Rectal smooth muscle tissue (tissue), 1 donor: ENCODE data around the gene ANKRD9.
A peak's percentile ranks its signal among the peaks of the same experiment; 100 is the strongest.

Experiments
- H3K27ac ChIP-seq: one replicate; pipeline ENCODE4 v1.7.0; 2013; ENCODE audit warnings: low read depth, low read length, inconsistent platforms
- H3K27me3 ChIP-seq: one replicate; pipeline ENCODE4 v1.7.0; 2013; ENCODE audit warnings: low read length; ENCODE audit not compliant: control insufficient read depth, insufficient read depth
- H3K36me3 ChIP-seq: one replicate; pipeline ENCODE4 v1.7.0; 2013; ENCODE audit warnings: low read length; ENCODE audit not compliant: control insufficient read depth, insufficient read depth
- H3K4me1 ChIP-seq: one replicate; pipeline ENCODE4 v1.7.0; 2013; ENCODE audit warnings: low read length; ENCODE audit not compliant: control insufficient read depth, insufficient read depth
- H3K4me3 ChIP-seq: one replicate; pipeline ENCODE4 v1.7.0; 2013; ENCODE audit warnings: low read length
- H3K9ac ChIP-seq: one replicate; pipeline ENCODE4 v1.7.0; 2013; ENCODE audit warnings: low read length

ANKRD9 gene

DNA sequence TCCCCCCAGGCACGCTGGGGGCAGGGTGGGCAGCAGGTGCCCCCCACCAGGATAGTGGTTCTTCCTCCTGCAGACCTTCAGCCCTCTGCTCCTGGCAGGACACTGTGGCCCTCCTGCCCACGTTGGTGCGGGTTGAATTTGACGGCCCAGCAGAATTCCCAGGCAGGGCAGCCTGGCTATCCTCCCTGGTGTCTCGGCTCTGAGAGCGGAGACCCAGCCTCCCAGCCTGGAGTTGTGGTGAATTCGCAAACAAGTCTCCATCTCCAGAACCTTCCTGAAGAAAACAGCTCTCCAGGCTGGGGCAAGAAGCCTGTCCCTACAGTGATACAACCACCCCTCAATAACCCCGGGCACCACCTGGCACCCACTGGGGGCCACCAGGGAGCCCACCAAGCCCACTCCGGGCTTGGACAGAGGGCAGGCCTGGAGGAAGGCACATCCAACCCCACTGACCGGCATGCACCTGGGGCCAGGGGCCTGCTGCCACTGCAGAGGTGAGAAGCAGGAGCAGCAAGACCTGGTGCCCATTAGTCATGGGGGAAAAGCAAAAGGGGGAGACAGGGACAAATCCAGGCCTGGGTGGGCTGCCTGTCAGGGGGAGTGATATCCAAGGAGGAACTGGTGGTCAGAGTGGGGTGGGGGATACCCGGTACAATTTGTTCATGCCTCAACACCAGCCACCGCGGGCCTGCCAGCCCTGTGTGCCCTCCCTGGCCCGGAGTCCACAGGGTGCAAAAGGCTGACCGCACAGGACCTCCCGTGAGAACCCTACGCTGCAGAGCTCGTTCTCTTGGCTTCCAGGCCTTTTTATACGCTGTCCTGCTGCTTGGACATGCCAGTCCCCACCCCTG is 3.6 kb downstream of the ANKRD9 start:
- H3K27ac ChIP-seq: no peak overlapping the region
- H3K4me3 ChIP-seq: no peak overlapping the region
- peaks cover 6% of the 10 kb centered on the region for H3K4me1 ChIP-seq
- no peaks in the 10 kb centered on the region for H3K27me3 ChIP-seq
- no peak overlapping the region for H3K9ac ChIP-seq
- H3K36me3 ChIP-seq: peaks cover 5% of the 10 kb centered on the region

DNA sequence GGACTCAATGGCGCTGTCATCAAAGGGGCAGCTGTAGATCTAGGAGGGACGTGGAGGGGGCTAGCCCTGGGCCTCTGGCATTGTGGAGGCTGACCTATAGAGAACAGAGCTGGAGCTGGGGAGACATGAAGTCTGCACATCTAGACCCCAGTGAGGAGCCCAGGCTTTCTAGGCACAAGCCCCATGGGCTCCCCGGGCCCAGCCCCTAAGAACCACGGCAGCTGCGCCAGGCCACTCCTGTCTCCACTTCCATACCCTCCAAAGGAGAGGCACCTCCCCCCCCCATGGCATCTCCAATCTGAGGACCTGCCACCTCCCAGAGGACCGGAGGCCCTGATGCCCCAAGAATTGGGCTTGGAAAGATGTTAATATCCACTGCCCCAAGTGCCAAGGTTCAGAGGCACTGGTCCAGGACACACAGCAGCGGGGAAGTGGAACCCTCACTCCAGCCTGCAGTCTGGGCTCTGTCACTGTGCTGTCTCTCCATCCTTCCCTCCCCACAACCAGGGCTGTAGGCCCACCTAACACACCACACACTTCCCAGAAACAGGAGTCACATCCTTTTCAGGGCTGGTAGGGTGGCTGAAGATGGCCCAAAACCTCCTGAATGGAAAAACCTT is 4.5 kb downstream of the ANKRD9 start:
- no peaks in the 10 kb centered on the region for H3K27me3 ChIP-seq
- H3K4me1 ChIP-seq: peaks cover 12% of the 10 kb centered on the region
- H3K27ac ChIP-seq: no peak overlapping the region
- H3K4me3 ChIP-seq: no peak overlapping the region
- peaks cover 5% of the 10 kb centered on the region for H3K36me3 ChIP-seq
- no peak overlapping the region for H3K9ac ChIP-seq

DNA sequence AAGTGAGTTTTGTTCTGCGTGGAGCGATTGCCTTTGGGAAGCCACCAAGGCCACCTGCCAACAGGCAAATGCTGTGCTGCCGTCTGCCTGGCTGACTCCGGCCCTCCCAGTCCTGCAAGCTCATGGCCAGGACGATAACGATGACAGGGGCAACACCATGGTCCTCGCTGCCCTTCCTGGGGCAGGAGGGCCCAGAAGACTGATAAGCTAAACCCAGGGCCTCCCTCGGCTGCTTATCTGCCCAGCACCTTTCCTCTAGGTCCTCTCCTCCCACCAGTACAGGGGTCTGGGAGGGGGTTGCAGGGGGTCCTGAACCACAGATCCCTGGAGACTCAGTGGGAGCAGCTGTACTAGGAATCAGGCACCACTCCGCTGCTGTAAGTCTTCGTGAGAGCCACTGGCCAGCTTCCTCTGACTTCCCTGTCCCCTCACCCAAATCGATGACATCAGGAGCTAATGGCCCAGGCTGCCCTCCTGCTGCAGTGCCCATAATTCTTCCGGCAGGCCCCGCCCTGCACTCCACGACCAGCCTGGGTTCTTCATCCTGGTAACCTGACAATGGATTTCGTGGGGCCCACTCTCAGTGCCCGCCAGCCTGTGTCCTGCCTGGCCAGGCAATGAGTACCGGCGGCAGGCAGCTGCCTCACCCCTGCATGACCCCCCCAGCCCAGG is 5.1 kb downstream of the ANKRD9 start:
- Histone ChIP-seq H3K4me1 (peaks cover 16% of the 10 kb centered on the region), H3K27ac (no peak overlapping the region)

DNA sequence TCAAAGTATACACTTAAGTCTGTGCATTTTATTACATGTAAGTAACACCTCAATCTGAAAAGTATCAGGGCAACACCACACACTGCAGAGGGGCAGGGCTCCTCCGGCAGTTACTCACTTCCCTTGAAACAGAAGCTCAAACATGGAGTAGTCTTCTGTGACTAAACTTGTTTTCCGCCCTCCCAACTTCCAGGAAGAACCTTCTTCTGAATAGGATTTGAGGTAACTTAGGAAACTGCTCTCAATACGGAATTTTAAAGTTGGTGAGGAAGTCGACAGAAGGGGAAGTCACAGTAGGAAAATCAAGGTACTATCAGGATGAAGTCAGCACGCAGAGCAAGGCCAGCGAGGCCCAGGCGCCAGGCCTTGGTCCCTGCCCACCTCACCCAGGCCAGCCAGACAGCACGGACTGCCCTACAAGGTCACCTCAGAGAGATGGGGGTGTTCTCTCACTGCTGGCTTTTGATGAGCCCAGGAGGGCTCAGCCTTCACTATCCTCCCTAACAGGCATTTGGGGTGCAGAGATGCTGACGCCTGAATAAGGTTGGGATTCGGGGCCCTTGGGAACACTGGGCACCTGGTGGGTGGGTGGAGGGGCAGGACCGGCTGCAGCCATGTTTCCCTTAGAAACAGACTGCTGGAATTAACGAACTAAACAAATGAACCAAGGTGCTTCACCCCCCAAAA is 5.8 kb downstream of the ANKRD9 start:
- Histone ChIP-seq H3K9ac (no peak overlapping the region), H3K4me1 (peaks cover 19% of the 10 kb centered on the region), H3K4me3 (no peak overlapping the region), H3K27me3 (no peaks in the 10 kb centered on the region), H3K36me3 (peaks cover 5% of the 10 kb centered on the region), H3K27ac (no peak overlapping the region)

More for the DNA sequence above, 5.1 kb downstream of the ANKRD9 start:
- Histone ChIP-seq H3K9ac (no peak overlapping the region), H3K36me3 (peaks cover 5% of the 10 kb centered on the region), H3K4me3 (no peak overlapping the region), H3K27me3 (no peaks in the 10 kb centered on the region)

DNA sequence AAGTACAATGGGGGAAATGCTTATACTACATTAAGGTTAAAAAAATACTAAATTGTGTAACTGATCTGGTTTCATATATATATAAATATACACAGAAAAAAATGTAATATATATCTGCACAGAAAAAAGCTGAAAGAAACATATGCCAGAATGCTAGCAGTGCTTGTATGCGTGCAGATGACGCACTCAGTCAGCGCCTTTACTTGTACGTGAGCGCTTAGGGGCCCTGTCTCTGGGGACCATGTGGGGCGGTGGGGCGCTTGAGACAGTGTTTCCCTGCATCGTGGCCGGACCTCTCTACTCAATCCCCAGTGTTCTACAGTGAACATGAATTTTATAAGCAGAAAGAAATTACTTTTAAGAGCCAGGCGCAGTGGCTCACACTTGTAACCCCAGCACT is 7.0 kb downstream of the ANKRD9 start:
- peaks cover 16% of the 10 kb centered on the region for H3K4me1 ChIP-seq
- no peak overlapping the region for H3K27ac ChIP-seq
- no peak overlapping the region for H3K9ac ChIP-seq
- no peak overlapping the region for H3K4me3 ChIP-seq
- H3K36me3 ChIP-seq: peaks cover 8% of the 10 kb centered on the region
- H3K27me3 ChIP-seq: no peaks in the 10 kb centered on the region

DNA sequence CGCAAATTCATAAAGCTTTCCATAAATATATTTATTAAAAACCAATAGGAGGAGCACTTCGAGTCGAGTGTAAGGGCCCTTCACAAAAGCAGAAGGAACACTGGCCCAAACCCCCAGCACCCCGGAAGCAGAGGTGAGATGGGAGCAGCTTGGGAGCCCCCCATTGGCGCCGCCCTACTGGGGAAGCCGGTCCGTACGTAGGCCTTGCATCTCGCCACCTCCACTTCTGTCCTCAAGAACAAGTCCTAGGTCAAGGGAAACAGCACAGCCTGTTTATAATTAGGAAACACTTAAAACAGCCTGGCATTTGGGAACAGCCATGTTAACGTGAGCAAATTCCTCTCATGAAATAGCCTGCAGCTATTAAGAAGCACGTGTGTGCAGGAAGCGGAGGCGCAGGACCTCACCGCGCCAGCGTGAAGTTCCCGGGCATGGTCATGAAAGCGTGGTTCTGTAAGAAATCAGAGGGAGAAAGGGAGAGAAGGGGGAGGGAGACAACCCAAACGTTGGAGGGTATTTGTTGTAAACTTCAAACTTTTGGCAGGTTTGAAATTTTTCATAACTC is 7.7 kb downstream of the ANKRD9 start:
- Histone ChIP-seq H3K36me3 (peaks cover 12% of the 10 kb centered on the region), H3K27ac (no peak overlapping the region), H3K27me3 (no peaks in the 10 kb centered on the region), H3K4me3 (no peak overlapping the region), H3K9ac (no peak overlapping the region), H3K4me1 (peaks cover 16% of the 10 kb centered on the region)

DNA sequence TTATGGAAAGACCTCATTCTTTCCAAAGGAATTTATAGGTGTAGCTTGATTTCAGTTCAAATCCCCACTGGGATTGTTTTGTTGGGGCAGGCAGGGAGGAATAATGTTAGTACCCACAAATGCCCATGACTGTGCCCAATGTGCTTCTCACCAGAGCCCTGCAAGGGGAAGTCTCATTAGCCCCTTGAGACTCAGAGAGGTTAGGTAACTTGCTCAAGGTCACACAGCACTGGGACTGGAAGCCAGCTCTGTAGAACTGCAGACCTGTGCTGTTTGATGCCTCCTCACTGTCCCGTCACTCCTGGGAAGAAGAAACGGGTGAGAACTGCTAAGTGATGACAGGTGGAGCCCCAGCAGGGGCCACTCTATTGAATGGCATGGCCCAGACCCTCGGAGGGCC is 8.9 kb downstream of the ANKRD9 start:
- H3K27me3 ChIP-seq: no peaks in the 10 kb centered on the region
- H3K36me3 ChIP-seq: peaks cover 7% of the 10 kb centered on the region
- H3K4me3 ChIP-seq: no peak overlapping the region
- peak overlapping the region; percentile 83 for H3K27ac ChIP-seq
- peaks cover 16% of the 10 kb centered on the region for H3K4me1 ChIP-seq
- H3K9ac ChIP-seq: no peak overlapping the region

DNA sequence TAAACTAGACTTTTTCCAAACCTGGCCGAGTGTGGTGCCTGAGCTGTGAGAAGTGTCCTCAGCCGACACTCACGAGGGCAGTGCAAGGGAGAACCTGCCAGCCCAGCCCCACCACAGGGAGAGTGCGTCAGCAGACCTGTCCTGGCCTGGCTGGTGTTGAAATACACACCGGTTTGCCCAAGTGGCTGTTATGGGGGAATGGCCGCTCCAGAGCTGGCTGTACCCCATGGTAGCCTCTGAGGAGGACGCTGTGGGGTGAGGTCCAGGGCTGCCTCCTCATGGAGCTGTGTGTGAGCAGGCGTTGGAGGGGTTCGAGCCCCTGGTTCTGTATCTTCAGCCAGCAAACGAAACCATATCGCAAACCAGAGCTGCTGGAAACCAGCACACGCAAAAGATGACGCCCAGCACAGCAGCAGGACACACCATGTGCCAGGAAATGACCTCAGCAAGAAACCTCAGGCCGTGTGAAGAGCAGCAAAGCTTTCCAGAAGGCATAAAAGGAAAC is 9.4 kb downstream of the ANKRD9 start:
- H3K27me3 ChIP-seq: no peaks in the 10 kb centered on the region
- H3K36me3 ChIP-seq: peaks cover 7% of the 10 kb centered on the region
- H3K9ac ChIP-seq: no peak overlapping the region
- H3K4me3 ChIP-seq: no peak overlapping the region
- H3K27ac ChIP-seq: peak overlapping the region; percentile 83
- H3K4me1 ChIP-seq: peaks cover 16% of the 10 kb centered on the region

DNA sequence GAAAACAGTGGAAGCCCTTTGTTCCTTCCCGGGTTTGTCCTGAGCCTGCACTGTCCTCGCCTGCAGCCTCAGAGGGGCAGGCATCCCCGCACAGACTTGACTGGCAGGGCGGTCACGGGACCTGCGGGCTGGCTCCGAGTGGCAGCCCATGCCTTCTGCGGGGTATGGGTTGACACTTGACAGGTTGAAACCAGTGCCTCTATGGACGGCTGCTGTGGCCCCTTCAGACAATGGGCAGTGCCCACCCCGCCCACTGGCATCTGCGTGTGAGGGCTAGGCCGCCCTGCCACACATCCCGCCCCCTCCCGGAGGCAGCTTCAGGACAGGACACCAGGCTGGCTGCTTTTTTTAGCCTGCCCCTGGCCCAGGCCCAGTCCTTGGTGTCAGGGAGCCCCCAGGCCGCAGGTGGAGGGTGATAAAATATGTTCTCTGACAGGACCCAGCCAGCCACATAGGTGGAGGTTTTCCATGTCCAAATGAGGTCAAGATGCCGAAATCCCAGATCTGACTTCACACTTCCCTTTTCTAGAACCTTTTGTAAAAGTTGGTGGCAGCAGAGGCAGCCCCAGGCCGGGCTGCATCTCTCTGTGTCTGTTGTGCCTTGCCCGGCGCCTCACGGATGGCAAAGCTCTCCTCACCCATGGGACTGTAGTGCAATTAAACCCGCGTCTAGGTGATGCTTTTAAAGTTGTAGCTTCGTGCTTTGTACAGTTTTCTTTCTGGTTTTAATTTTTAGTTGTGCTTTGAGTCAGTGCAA is 10.0 kb downstream of the ANKRD9 start:
- H3K9ac ChIP-seq: no peak overlapping the region
- no peaks in the 10 kb centered on the region for H3K27me3 ChIP-seq
- H3K27ac ChIP-seq: peak overlapping the region; percentile 83
- H3K4me3 ChIP-seq: no peak overlapping the region
- H3K36me3 ChIP-seq: peaks cover 7% of the 10 kb centered on the region
- peaks cover 16% of the 10 kb centered on the region for H3K4me1 ChIP-seq

DNA sequence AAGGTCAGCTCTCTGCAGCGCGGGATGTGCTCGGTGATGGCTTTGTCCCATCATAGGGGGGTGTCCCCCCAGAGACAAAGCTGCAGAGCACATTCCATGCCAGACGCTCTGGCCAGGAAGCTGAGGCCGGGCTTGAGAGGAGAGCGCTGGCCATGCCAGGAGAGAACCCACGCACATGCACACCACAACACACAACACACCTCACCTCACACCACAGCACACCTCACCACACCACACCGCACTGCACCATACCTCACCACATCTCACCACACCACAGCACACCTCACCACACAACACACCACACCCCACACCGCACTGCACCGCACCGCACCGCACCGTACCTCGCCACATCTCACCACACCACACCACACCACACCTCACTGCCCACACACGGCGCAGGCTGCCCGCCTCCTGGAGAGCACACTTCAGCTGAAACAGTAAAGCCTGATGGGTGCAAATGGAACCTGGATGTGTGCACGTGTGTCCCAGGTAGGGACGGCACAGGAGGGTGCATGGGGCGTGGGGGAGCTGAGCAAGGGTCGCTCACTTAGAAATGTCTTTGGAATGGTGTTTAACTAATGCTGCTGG is 10.8 kb downstream of the ANKRD9 start:
- Histone ChIP-seq H3K27me3 (no peaks in the 10 kb centered on the region), H3K9ac (no peak overlapping the region), H3K4me3 (no peak overlapping the region), H3K4me1 (peaks cover 16% of the 10 kb centered on the region), H3K27ac (no peak overlapping the region), H3K36me3 (peaks cover 7% of the 10 kb centered on the region)

DNA sequence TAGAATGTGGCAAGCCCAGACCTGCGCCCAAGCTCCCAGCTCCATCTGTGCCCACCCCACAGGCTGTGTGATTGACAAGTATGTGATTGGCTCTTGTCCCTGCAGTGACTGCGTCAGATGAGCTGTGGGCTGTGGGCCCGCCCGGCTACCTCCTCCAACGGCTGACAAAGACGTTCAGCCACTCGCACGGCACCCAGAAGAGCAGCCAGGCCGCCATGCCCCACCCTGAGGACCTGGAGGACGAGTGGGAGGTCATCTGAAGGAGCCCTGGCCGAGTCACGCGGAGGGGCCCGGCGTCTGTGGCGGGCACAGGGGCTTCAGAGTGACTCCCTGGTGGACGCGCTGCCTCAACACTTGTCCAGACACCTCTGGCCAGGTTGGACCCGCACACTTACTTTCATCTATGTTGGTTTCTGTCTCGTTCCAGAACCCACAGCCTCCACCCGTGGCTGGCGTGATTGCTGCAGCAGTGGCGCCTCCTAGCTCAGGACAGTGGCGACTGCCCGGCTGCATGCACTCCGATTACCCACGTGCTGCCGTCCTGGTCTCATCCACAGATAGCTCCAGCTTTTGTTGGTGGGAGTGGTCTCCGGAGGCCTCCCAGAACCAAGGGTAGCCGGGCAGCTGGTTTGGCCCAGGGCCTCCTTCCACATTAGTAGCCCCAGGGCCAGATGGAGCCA is 11.4 kb downstream of the ANKRD9 start:
- Histone ChIP-seq H3K27ac (no peak overlapping the region), H3K4me1 (peaks cover 16% of the 10 kb centered on the region), H3K4me3 (no peak overlapping the region), H3K9ac (no peak overlapping the region), H3K36me3 (peaks cover 7% of the 10 kb centered on the region), H3K27me3 (no peaks in the 10 kb centered on the region)
